HepG2 (cell line): ENCODE data around the gene SHC1. TPM values are rescaled to one million over a fixed set of nuclear protein-coding genes. Genes with fewer than 3 reads are reported as not detected.

Source experiments
- ATAD3A ChIP-seq: sonication (generic); formaldehyde crosslinking; IDR thresholded peaks from 2 replicates; pipeline ENCODE4 v1.4.0; 2020; ENCODE audit warnings: missing genetic modification reagents
- BHLHE40 ChIP-seq: IDR thresholded peaks from 2 replicates; pipeline ENCODE4 v1.6.1; 2011; ENCODE audit warnings: low read length, improper control_type of control experiment
- CAMTA2 ChIP-seq: sonication (generic); formaldehyde crosslinking; IDR thresholded peaks from 2 replicates; pipeline ENCODE4 v1.4.0; 2020; ENCODE audit warnings: mild to moderate bottlenecking, missing genetic modification reagents, borderline replicate concordance
- ETS1 ChIP-seq: sonication (generic); formaldehyde crosslinking; IDR thresholded peaks from 2 replicates; pipeline ENCODE4 v1.4.0; 2020; ENCODE audit warnings: missing genetic modification reagents
- HNF4A ChIP-seq: sonication (generic); formaldehyde crosslinking; IDR thresholded peaks from 2 replicates; pipeline ENCODE4 v1.4.0; 2020; ENCODE audit warnings: missing genetic modification reagents
- IRX3 ChIP-seq: sonication (generic); formaldehyde crosslinking; IDR thresholded peaks from 2 replicates; pipeline ENCODE4 v1.8.1; 2023; ENCODE audit warnings: mild to moderate bottlenecking, low read depth, missing genetic modification reagents, borderline replicate concordance
- KDM5A ChIP-seq: fragments of 200-600 bp; sonication (generic); IDR thresholded peaks from 2 replicates; pipeline ENCODE4 v1.7.0; 2018; ENCODE audit warnings: antibody characterized with exemption, mild to moderate bottlenecking, low read length, borderline replicate concordance
- KDM5B ChIP-seq: sonication (generic); formaldehyde crosslinking; IDR thresholded peaks from 2 replicates; pipeline ENCODE4 v1.4.0; 2020; ENCODE audit warnings: missing genetic modification reagents, mild to moderate bottlenecking, borderline replicate concordance
- MAFF ChIP-seq: IDR thresholded peaks from 2 replicates; pipeline ENCODE4 v1.6.1; 2011; ENCODE audit warnings: low read depth, low read length, improper control_type of control experiment
- NR2F2 ChIP-seq: IDR thresholded peaks from 2 replicates; pipeline ENCODE4 v1.6.1; 2012; ENCODE audit warnings: low read depth, inconsistent platforms, borderline replicate concordance
- ZFP91 ChIP-seq: sonication (generic); formaldehyde crosslinking; IDR thresholded peaks from 2 replicates; pipeline ENCODE4 v1.9.0; 2022; ENCODE audit warnings: missing genetic modification reagents, mild to moderate bottlenecking, borderline replicate concordance
- ZNF30 ChIP-seq: sonication (generic); formaldehyde crosslinking; IDR thresholded peaks from 2 replicates; pipeline ENCODE4 v1.5.0; 2020; ENCODE audit warnings: mild to moderate bottlenecking, missing genetic modification reagents
- ZNF703 ChIP-seq: sonication (generic); formaldehyde crosslinking; IDR thresholded peaks from 2 replicates; pipeline ENCODE4 v1.5.1; 2020; ENCODE audit warnings: missing genetic modification reagents, mild to moderate bottlenecking, moderate library complexity, borderline replicate concordance
- ZNF788 ChIP-seq: sonication (generic); formaldehyde crosslinking; IDR thresholded peaks from 2 replicates; pipeline ENCODE4 v1.5.0; 2020; ENCODE audit warnings: mild to moderate bottlenecking, missing genetic modification reagents, borderline replicate concordance
- ZNF839 ChIP-seq: sonication (generic); formaldehyde crosslinking; IDR thresholded peaks from 2 replicates; pipeline ENCODE4 v1.4.0; 2020; ENCODE audit warnings: missing genetic modification reagents, mild to moderate bottlenecking, borderline replicate concordance
- polyA plus RNA-seq, 8 experiments: library from polyadenylated mRNA; depleted of rRNA in 3 of 8; stranded (reverse) in 7 of 8; unstranded in 1 of 8; fragments of >200 nt; fragmentation: Illumina TruSeq in 4 of 8; extraction: Trizol in 4 of 8; gene quantifications; 2 replicates each; pipeline versions ENCODE4 v1.2.1 to v1.2.3, GENCODE V29; 2011 to 2016; ENCODE audit warnings: low read depth in 4 of 8, missing spikeins in 1 of 8, mixed read lengths in 1 of 8; ENCODE audit not compliant: insufficient read depth in 1 of 8
- total RNA-seq, 5 experiments: library from RNA; depleted of rRNA; stranded (reverse); fragments of >200 nt; fragmentation: Illumina TruSeq; extraction: Trizol; gene quantifications; 2 replicates each; pipeline ENCODE4 v1.2.3, GENCODE V29; 2016; ENCODE audit warnings: low read depth in 1 of 5
- TF ChIP-seq, protein P1 (sequence below): sonication (generic); formaldehyde crosslinking; IDR thresholded peaks from 2 replicates; pipeline ENCODE4 v1.4.0; 2020; ENCODE audit warnings: mild to moderate bottlenecking, missing genetic modification reagents

The SHC1 gene
- total and polyA plus RNA-seq, 2 of the 13 experiments (the other 11 are each of a cell fraction or from before 2014, with no cell fraction given): 52.0 to 137 TPM

DNA sequence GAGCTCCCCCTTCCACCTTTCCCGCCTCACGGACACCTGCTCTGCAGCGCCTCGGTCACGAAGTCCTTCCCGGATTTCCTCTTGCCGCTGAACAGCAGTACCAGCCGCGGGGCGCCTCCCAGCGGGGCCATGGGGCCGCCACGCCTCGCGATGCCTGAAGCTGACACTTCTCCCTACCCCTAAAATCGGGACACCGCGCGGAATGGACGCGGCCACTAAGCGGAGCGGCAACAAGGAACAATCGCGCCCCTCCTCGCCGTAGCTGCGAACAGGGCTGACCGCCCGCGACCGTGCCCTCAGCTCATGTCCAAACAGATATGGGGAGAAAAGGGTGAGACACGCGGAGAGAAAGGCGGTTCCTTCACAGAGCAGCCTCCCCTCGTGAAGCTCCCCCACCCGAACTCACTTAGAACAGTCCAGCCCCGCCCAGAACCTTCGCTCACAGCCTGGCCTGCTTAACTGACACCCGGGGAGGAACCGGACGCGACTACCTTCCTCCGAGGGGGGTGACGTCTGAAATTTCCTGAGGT lies 33.9 kb downstream of the SHC1 start, which contains the start of gene PMVK (continued):
- TF ChIP-seq, protein P1, sequence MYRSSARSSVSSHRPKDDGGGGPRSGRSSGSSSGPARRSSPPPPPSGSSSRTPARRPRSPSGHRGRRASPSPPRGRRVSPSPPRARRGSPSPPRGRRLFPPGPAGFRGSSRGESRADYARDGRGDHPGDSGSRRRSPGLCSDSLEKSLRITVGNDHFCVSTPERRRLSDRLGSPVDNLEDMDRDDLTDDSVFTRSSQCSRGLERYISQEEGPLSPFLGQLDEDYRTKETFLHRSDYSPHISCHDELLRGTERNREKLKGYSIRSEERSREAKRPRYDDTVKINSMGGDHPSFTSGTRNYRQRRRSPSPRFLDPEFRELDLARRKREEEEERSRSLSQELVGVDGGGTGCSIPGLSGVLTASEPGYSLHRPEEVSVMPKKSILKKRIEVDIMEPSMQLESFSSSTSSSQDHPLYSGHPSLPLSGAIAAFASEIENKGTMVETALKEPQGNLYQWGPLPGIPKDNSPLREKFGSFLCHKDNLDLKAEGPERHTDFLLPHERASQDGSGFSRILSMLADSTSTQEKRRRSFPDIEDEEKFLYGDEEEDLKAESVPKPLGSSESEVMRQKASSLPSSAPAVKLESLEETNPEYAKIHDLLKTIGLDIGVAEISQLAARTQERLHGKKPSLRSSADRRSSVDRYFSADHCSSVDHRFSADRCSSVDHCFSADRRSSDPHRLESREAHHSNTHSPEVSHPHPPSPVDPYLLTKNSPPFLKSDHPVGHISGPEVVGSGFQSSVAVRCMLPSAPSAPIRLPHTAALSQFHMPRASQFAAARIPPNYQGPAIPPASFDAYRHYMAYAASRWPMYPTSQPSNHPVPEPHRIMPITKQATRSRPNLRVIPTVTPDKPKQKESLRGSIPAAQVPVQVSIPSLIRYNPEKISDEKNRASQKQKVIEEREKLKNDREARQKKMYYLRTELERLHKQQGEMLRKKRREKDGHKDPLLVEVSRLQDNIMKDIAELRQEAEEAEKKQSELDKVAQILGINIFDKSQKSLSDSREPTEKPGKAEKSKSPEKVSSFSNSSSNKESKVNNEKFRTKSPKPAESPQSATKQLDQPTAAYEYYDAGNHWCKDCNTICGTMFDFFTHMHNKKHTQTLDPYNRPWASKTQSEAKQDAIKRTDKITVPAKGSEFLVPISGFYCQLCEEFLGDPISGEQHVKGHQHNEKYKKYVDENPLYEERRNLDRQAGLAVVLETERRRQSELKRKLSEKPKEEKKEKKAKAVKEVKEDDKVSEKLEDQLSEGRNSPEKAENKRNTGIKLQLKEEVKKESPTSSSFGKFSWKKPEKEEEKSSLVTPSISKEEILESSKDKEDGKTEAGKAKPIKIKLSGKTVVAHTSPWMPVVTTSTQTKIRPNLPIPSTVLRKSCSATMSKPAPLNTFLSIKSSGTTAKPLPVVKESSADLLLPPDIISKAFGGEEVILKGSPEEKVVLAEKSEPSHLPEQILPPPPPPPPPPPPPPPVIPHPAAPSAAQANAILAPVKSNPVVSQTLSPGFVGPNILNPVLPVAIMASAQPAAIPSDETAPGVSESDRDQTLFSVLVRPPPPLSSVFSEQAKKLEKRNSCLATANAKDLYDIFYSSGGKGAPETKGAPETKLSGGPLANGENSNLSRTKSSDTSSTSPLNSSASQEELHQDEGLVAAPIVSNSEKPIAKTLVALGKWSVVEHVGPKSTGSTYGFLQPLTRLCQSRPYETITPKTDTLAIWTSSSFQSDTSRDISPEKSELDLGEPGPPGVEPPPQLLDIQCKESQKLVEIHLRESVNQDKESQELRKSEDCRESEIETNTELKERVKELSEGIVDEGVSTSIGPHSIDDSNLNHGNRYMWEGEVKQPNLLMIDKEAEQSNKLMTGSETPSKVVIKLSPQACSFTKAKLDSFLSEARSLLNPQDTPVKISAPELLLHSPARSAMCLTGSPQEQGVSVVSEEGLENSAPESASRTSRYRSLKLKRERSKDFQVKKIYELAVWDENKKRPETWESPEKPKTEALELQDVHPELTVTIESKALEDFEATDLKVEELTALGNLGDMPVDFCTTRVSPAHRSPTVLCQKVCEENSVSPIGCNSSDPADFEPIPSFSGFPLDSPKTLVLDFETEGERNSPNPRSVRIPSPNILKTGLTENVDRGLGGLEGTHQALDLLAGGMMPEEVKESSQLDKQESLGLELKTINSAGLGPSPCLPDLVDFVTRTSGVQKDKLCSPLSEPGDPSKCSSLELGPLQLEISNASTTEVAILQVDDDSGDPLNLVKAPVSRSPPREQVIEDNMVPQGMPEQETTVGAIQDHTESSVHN: peak; percentile 99
- TF ChIP-seq ZFP91: peak; percentile 95
- peak; percentile 99 for TF ChIP-seq CAMTA2 (CRISPR knock-in tag)
- TF ChIP-seq HNF4A (CRISPR knock-in tag): peak; percentile 68
- no peak for TF ChIP-seq ZNF839
- no peak for TF ChIP-seq KDM5A
- TF ChIP-seq ATAD3A (CRISPR knock-in tag): peak; percentile 54; the same call in 1 of the 2 replicates
- TF ChIP-seq IRX3 (CRISPR knock-in tag): peak; percentile 99
- peak; percentile 93 for TF ChIP-seq ZNF788 (CRISPR knock-in tag)
- TF ChIP-seq ZNF30 (CRISPR knock-in tag): peak; percentile 99
- peak; percentile 68; the same call in 1 of the 2 replicates for TF ChIP-seq ETS1 (CRISPR knock-in tag)
- TF ChIP-seq ZNF703: peak; percentile 81
- TF ChIP-seq MAFF: no peak
- TF ChIP-seq KDM5B: peak; percentile 100
- TF ChIP-seq NR2F2: no peak
- TF ChIP-seq BHLHE40: peak; percentile 57; the same call in 1 of the 2 replicates
